ENCODE data around the gene CDKN2AIP.

CDKN2AIP gene

GRCh38 chr4:183402771-183403170, 41.7 kb upstream of the CDKN2AIP start:
- Histone ChIP-seq H3K27me3 (ENCODE audit: low read length) (no peaks in the 10 kb centered on the region), H3K9ac (ENCODE audit: low read length) (no peak overlapping the region), H3K27ac (ENCODE audit: low read depth, low read length) (no peak overlapping the region), H3K4me2 (ENCODE audit: low read depth, low read length, poor library complexity, severe bottlenecking) (no peak overlapping the region), H3F3A (ENCODE audit: insufficient read depth) (no peaks in the 10 kb centered on the region), H3K36me3 (ENCODE audit: low read length) (no peaks in the 10 kb centered on the region), H3K9me3 (ENCODE audit: insufficient read depth, low read length) (no peaks in the 10 kb centered on the region), H3K4me3 (ENCODE audit: insufficient read depth, low read length, poor library complexity, severe bottlenecking) (no peak overlapping the region), H4K20me1 (ENCODE audit: low read depth, low read length) (no peaks in the 10 kb centered on the region), H3K9me2 (replicated peaks; ENCODE audit: insufficient read depth, low read length) (no peaks in the 10 kb centered on the region), H3K79me2 (ENCODE audit: insufficient read depth, low read length) (no peaks in the 10 kb centered on the region), H2AFZ (ENCODE audit: low read depth, low read length, severe bottlenecking) (no peak overlapping the region)
- TF ChIP-seq EZH2phosphoT487 (conservative IDR thresholded peaks at IDR 0.05; ENCODE audit: low read length) (no peak), CTCF (IDR thresholded peaks at IDR 0.05; ENCODE audit: insufficient read depth, low read length, poor library complexity, severe bottlenecking) (no peak)

- Histone ChIP-seq H3K79me2 (ENCODE audit: insufficient read depth, low read length) (no peaks in the 10 kb centered on the region), H3K36me3 (ENCODE audit: low read length) (no peaks in the 10 kb centered on the region), H3K4me3 (ENCODE audit: insufficient read depth, low read length, poor library complexity, severe bottlenecking) (no peak overlapping the region), H4K20me1 (ENCODE audit: low read depth, low read length) (no peaks in the 10 kb centered on the region), H3K9me3 (ENCODE audit: insufficient read depth, low read length) (no peaks in the 10 kb centered on the region), H2AFZ (ENCODE audit: low read depth, low read length, severe bottlenecking) (no peak overlapping the region), H3K27ac (ENCODE audit: low read depth, low read length) (no peak overlapping the region), H3F3A (ENCODE audit: insufficient read depth) (no peaks in the 10 kb centered on the region), H3K9ac (ENCODE audit: low read length) (no peak overlapping the region), H3K9me2 (replicated peaks; ENCODE audit: insufficient read depth, low read length) (no peaks in the 10 kb centered on the region), H3K27me3 (ENCODE audit: low read length) (no peaks in the 10 kb centered on the region), H3K4me2 (ENCODE audit: low read depth, low read length, poor library complexity, severe bottlenecking) (no peak overlapping the region)
- no peak for TF ChIP-seq CTCF (IDR thresholded peaks at IDR 0.05; ENCODE audit: insufficient read depth, low read length, poor library complexity, severe bottlenecking)
- no peak for TF ChIP-seq EZH2phosphoT487 (conservative IDR thresholded peaks at IDR 0.05; ENCODE audit: low read length)
Measured at GRCh38 chr4:183403486-183403885, 41.0 kb upstream of the CDKN2AIP start.

- TF ChIP-seq EZH2phosphoT487 (conservative IDR thresholded peaks at IDR 0.05; ENCODE audit: low read length) (no peak), CTCF (IDR thresholded peaks at IDR 0.05; ENCODE audit: insufficient read depth, low read length, poor library complexity, severe bottlenecking) (no peak)
- Histone ChIP-seq H3K9ac (ENCODE audit: low read length) (no peak overlapping the region), H3K79me2 (ENCODE audit: insufficient read depth, low read length) (no peaks in the 10 kb centered on the region), H3K36me3 (ENCODE audit: low read length) (no peaks in the 10 kb centered on the region), H3K4me2 (ENCODE audit: low read depth, low read length, poor library complexity, severe bottlenecking) (no peak overlapping the region), H3K27ac (ENCODE audit: low read depth, low read length) (no peak overlapping the region), H3K27me3 (ENCODE audit: low read length) (no peaks in the 10 kb centered on the region), H3K9me3 (ENCODE audit: insufficient read depth, low read length) (no peaks in the 10 kb centered on the region), H2AFZ (ENCODE audit: low read depth, low read length, severe bottlenecking) (no peak overlapping the region), H3F3A (ENCODE audit: insufficient read depth) (no peaks in the 10 kb centered on the region), H3K9me2 (replicated peaks; ENCODE audit: insufficient read depth, low read length) (no peaks in the 10 kb centered on the region), H3K4me3 (ENCODE audit: insufficient read depth, low read length, poor library complexity, severe bottlenecking) (no peak overlapping the region), H4K20me1 (ENCODE audit: low read depth, low read length) (no peaks in the 10 kb centered on the region)
Measured at GRCh38 chr4:183403961-183404360, 40.5 kb upstream of the CDKN2AIP start.

All from SU-DHL-6 (cell line).